ENCODE results near the gene ZDHHC8. TPM values are rescaled to one million over a fixed set of nuclear protein-coding genes. Genes with fewer than 3 reads are reported as not detected.

The ZDHHC8 gene
- total RNA-seq, 3 donors from 2014 or later (not counting 1 experiment from before 2014, with no cell fraction given) = 64.0 to 75.6 (median 65.3) TPM

DNA sequence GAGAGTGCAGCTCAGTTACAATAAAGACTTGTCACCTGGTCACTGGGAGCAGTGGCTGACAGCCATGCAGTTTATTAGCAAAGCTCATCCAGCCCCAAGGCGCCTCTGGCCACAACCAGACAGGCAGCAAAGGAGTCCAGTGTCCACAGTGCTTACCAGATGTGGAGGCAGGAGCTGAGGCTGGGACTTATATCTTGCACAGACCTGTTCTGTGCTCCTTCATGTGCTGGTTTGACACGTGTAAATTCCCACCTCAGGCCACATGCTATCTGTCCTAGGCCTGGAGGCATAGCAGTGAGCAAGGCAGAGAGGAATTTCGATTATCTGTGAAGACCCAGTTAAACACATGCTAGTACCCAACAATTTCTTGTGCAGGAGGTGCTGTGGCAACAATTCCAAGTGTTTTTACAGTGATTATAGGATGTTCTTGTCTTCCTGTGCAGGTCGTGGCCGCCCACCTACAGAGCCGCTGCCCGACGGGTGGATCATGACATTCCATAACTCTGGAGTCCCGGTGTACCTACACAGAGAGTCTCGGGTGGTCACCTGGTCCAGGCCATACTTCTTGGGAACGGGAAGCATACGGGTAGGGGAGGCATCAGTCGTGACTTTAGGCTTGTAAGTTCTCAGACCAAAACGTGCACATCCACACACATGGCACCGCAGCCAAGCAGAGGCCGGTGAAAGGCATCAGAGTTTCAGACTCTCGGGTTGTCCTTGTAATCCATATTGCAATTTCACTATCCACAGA is 42.2 kb upstream of the ZDHHC8 start:
- Mint-ChIP-seq H3K27ac (no peak overlapping the region), H3K4me3 (no peak overlapping the region), H3K4me1 (peaks cover 35 to 38% of the 10 kb centered on the region in 2 donors), H3K27me3 (ENCODE audit: low read depth in 2 of 2) (no peaks in the 10 kb centered on the region), H3K9me3 (no peaks in the 10 kb centered on the region), H3K36me3 (peaks cover 6% of the 10 kb centered on the region)
- DNase-seq (no peak), ATAC-seq (no peak)
- Histone ChIP-seq H3K4me3 (ENCODE audit: low read length) (no peak overlapping the region), H3K27ac (ENCODE audit: low read length) (no peak overlapping the region), H3K9me3 (ENCODE audit: control insufficient read depth, insufficient read depth, low read length) (no peaks in the 10 kb centered on the region), H3K27me3 (ENCODE audit: control insufficient read depth, insufficient read depth, low read length) (no peaks in the 10 kb centered on the region), H3K36me3 (ENCODE audit: control insufficient read depth, insufficient read depth, low read length) (peaks cover 73% of the 10 kb centered on the region), H3K4me1 (ENCODE audit: control insufficient read depth, insufficient read depth, low read length) (peaks cover 92% of the 10 kb centered on the region)
- intact Hi-C loops (cut with micrococcal nuclease) = no loop called here
- TF ChIP-seq, protein P1, sequence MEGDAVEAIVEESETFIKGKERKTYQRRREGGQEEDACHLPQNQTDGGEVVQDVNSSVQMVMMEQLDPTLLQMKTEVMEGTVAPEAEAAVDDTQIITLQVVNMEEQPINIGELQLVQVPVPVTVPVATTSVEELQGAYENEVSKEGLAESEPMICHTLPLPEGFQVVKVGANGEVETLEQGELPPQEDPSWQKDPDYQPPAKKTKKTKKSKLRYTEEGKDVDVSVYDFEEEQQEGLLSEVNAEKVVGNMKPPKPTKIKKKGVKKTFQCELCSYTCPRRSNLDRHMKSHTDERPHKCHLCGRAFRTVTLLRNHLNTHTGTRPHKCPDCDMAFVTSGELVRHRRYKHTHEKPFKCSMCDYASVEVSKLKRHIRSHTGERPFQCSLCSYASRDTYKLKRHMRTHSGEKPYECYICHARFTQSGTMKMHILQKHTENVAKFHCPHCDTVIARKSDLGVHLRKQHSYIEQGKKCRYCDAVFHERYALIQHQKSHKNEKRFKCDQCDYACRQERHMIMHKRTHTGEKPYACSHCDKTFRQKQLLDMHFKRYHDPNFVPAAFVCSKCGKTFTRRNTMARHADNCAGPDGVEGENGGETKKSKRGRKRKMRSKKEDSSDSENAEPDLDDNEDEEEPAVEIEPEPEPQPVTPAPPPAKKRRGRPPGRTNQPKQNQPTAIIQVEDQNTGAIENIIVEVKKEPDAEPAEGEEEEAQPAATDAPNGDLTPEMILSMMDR (IDR thresholded peaks at IDR 0.05) = no peak
- 98% methylated on average over 17 of the region's 17 CpGs for WGBS (ENCODE audit: insufficient coverage)

DNA sequence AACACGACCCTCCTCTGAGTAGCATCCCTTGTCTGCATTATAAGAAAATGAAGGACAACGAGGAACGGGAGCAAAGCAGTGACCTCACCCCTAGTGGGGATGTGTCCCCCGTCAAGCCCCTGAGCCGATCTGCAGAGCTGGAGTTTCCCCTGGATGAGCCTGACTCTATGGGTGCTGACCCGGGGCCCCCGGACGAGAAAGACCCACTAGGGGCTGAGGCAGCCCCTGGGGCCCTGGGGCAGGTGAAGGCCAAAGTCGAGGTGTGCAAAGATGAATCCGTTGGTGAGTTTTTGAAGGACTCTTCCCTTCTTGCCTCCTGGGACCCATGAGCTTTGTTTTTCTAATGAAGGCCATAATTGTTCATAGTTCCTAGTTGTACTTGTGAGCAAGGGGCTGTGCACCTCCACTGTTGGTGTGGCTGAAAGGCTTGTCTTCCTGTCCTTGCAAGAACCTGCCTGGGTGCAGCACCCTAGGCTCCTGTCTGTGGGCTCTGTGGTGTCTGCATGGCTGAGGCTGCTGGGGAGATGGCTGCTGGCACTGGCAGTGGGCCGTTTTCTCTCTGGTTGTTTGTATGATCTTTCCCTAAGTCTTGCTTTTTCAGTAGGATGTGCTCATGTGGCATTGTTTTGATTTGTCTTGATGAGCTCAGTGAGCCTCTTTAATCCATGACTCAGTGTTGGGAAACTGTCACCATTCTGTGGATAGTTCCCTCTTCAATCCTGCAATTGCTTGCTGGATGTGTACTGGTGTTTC is 41.5 kb upstream of the ZDHHC8 start:
- no peak for ATAC-seq
- TF ChIP-seq, protein P1 (IDR thresholded peaks at IDR 0.05) = no peak
- intact Hi-C loops (cut with micrococcal nuclease) = no loop called here
- peaks cover 81% of the 10 kb centered on the region for H3K36me3 ChIP-seq (ENCODE audit: control insufficient read depth, insufficient read depth, low read length)
- H3K27ac ChIP-seq (ENCODE audit: low read length) = no peak overlapping the region
- H3K27me3 ChIP-seq (ENCODE audit: control insufficient read depth, insufficient read depth, low read length) = no peaks in the 10 kb centered on the region
- Mint-ChIP-seq H3K36me3 (peaks cover 6% of the 10 kb centered on the region), H3K27ac (peak overlapping the region in 1 of 2 donors; percentile 30), H3K4me1 (peaks cover 31 to 33% of the 10 kb centered on the region in 2 donors), H3K4me3 (no peak overlapping the region), H3K27me3 (ENCODE audit: low read depth in 2 of 2) (no peaks in the 10 kb centered on the region), H3K9me3 (no peaks in the 10 kb centered on the region)
- no peak overlapping the region for H3K4me3 ChIP-seq (ENCODE audit: low read length)
- WGBS (ENCODE audit: insufficient coverage) = 92% methylated on average over 11 of the region's 11 CpGs
- DNase-seq = peak in 1 of 2 donors; percentile 34
- H3K4me1 ChIP-seq (ENCODE audit: control insufficient read depth, insufficient read depth, low read length) = peaks cover 84% of the 10 kb centered on the region
- no peaks in the 10 kb centered on the region for H3K9me3 ChIP-seq (ENCODE audit: control insufficient read depth, insufficient read depth, low read length)

DNA sequence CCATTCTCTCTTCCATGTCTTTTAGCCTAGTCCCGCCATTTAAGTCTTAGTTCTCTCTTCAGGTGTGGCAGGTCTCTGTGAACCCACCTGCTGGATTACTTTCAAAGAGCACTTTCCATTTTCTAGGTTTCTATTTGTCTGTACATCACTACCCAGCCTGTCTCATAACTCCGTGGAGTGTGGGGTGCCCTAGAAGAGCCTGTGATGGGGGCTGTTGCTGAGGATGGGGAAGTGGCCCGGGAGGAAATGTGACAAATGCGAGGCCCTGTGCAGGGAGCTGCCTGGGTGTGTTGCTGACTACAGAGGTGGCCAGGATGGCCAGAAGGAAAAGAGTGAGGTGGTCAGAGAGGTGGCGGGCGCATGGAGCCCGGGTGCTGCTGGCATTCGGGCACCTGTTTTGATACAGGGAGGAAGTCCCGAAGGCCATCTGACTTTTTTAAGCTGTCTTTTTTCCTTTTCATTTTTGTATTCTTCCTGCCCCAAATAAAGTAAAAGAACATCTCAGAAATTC is 40.8 kb upstream of the ZDHHC8 start:
- peak overlapping the region; percentile 31 for H3K4me3 Mint-ChIP-seq

More for the DNA sequence above, 40.8 kb upstream of the ZDHHC8 start:
- Histone ChIP-seq H3K4me1 (ENCODE audit: control insufficient read depth, insufficient read depth, low read length) (peaks cover 81% of the 10 kb centered on the region), H3K27ac (ENCODE audit: low read length) (no peak overlapping the region), H3K36me3 (ENCODE audit: control insufficient read depth, insufficient read depth, low read length) (peaks cover 86% of the 10 kb centered on the region), H3K27me3 (ENCODE audit: control insufficient read depth, insufficient read depth, low read length) (no peaks in the 10 kb centered on the region), H3K9me3 (ENCODE audit: control insufficient read depth, insufficient read depth, low read length) (no peaks in the 10 kb centered on the region), H3K4me3 (ENCODE audit: low read length) (no peak overlapping the region)
- WGBS (ENCODE audit: insufficient coverage) = 77% methylated on average over 7 of the region's 9 CpGs
- TF ChIP-seq, protein P1 (IDR thresholded peaks at IDR 0.05) = no peak
- Mint-ChIP-seq H3K9me3 (no peaks in the 10 kb centered on the region), H3K27ac (peak overlapping the region; percentile 30 to 67), H3K4me1 (peaks cover 31 to 33% of the 10 kb centered on the region in 2 donors), H3K27me3 (ENCODE audit: low read depth in 2 of 2) (no peaks in the 10 kb centered on the region), H3K36me3 (peaks cover 6% of the 10 kb centered on the region)
- ATAC-seq (no peak), DNase-seq (no peak)
- intact Hi-C loops (cut with micrococcal nuclease) = no loop called here
